PC-9 (cell line): ENCODE results near the gene HSPA12A.

Experiments used
- CTCF ChIP-seq: fragments of 200-600 bp; sonication (generic); conservative IDR thresholded peaks from 2 replicates; pipeline ENCODE4 v1.6.1; 2017; ENCODE audit warnings: mixed run types, antibody characterized with exemption, mild to moderate bottlenecking, moderate library complexity
- EZH2 ChIP-seq: fragments of 200-600 bp; sonication (generic); IDR thresholded peaks from 2 replicates; pipeline ENCODE4 v1.8.0; 2017; ENCODE audit warnings: antibody characterized with exemption, low read depth

- TF ChIP-seq CTCF (no peak), EZH2 (no peak)
Observed at GRCh38 chr10:116634126-116634975, 108.0 kb downstream of the HSPA12A start.
